ENCODE measurements around the gene S1PR2.

The S1PR2 gene, protein sequence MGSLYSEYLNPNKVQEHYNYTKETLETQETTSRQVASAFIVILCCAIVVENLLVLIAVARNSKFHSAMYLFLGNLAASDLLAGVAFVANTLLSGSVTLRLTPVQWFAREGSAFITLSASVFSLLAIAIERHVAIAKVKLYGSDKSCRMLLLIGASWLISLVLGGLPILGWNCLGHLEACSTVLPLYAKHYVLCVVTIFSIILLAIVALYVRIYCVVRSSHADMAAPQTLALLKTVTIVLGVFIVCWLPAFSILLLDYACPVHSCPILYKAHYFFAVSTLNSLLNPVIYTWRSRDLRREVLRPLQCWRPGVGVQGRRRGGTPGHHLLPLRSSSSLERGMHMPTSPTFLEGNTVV

DNA sequence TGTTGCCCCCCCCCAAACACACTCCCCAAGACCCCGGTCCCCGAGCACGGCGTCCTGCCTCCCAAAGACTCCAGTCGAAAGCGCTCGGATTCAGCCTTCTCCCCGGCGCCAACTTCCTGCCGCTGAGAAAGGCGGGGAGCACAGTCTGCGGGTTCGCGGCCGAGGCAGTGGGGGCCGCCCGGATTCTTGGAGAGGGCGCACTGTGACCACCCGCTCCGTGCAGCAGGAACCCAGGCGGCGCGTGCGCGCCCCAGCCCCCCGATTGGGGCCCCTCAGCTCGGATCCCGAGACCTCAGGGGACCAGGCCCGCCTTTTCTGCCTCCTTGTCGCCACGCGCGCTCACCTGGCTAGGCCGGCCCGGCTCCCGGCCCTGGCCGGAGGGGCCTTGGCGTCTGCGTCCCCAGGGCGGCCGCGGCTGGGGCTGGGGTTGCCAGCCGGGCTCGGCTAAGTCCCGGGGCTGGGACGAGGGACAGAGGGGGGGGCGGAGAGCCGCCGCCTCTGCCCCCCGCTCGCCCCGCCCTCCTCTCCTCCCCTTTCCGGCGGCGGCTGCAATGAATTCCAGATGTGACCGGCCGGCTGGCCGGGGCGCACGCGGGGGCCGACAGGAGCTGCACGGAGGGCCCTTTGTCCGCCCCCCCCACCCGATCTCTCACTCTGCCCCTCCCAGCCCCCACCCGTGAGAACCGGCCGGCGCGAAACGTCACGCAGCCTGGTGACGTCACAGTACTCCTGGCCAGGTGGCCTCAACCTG is at the start of gene S1PR2:
Gene S1PR2 (minus strand): TSS at position 471 of the 751 bp plus-strand sequence. CDS start 6,426 bp downstream, outside the sequence.
- peak; percentile 48 for DNase-seq (ENCODE audit: low read depth)

DNA sequence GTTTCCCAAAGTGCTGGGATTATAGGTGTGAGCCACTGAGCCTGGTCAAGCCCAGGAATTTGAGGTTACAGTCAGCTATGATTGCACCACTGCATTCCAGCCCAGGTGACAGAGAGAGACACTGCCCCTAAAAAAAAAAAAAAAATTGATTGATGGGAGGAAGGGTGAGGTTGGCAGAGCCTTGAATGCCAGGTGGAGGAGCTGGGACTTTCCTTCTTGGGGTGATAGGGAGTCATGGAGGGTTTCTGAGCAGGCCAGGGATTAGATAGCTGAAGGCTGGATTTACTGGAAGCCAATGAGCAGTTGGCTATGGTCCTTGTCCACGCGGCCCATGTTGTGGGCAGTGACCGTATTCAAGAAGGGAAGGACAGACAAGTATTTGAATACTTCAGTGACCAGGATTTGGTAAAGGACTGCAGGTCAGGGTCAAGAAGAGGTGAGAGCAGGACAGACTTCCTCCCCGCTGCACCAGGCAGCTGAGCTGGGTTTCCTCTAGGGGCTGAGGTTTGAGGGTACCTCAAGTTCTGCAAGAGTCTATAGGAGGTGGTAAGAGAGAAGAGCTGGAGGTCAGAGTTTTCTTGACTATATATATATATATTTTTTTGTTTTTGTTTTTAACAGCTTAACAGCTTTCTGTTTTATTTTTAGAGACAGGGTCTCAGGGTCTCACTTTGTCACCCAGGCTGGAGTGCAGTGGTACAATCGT is 48.8 kb upstream of the S1PR2 start:
- no peak for DNase-seq (ENCODE audit: low read depth)

DNA sequence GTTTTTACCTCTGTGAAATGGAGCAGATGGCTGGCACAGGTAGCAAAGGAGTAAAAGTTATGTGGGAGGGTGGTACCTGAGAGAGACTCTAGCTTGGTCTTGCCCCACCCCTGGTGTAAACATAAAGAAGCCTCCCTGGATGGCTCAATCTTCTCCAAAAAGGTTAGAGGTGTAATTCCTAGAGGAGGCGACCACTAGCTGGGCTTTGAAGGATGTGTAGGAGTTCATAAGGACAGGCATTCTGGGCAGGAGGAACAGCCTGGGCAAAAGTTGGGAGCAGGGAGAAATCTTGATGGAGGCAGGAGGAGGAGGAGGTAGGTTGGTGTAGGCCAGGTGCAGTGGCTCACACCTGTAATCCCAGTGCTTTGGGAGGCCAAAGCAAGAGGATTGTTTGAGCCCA is 47.8 kb upstream of the S1PR2 start:
- no peak for DNase-seq (ENCODE audit: low read depth)

DNA sequence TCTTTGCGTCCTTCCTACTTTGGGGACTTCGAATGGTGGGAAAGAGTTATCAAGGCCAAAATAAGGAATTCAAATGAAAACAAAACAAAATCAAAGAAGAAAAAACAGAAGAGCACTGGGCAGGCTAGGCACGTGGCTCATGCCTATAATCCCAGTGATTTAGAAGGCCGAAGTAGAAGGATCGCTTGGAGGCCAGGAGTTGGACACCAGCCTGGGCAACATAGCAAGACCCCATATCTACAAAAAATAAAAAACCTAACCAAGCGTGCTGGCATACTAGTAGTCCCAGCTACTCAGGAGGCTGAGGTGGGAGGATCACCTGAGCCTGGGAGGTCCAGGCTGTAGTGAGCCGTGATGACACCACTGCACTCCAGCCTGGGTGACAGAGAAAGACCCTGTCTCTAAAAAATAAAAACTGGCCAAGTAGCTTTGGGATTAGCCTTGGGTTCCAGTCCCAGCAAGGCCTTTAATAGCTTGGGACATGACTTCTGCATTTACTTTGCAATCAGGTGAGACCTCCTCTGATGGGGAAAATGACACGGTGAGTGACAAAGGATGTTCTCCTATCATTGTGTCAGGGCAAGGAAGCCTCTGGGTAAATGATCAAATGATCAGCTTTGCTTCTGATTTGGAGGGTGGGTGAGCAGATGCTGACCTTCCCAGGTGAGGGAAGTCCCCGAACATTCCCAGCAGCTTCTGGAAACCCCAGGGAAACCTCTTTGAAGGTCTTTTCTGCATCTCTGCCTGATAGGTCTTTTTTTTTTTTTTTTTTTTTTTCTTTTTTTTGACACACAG is 46.9 kb upstream of the S1PR2 start:
- no peak for DNase-seq (ENCODE audit: low read depth)

DNA sequence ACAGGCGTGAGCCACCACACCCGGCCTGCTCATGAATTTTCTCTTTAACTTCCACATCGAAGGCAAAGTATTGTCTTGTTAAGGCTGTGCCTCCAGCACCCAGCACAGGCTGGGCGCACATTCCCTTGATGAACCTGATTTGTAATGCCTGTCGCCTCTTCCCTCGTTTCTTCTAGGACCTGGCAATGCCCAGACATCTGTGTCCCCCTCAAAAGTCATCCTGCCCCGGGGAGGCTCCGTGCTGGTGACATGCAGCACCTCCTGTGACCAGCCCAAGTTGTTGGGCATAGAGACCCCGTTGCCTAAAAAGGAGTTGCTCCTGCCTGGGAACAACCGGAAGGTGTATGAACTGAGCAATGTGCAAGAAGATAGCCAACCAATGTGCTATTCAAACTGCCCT is 43.5 kb upstream of the S1PR2 start:
- DNase-seq (ENCODE audit: low read depth), result no peak

DNA sequence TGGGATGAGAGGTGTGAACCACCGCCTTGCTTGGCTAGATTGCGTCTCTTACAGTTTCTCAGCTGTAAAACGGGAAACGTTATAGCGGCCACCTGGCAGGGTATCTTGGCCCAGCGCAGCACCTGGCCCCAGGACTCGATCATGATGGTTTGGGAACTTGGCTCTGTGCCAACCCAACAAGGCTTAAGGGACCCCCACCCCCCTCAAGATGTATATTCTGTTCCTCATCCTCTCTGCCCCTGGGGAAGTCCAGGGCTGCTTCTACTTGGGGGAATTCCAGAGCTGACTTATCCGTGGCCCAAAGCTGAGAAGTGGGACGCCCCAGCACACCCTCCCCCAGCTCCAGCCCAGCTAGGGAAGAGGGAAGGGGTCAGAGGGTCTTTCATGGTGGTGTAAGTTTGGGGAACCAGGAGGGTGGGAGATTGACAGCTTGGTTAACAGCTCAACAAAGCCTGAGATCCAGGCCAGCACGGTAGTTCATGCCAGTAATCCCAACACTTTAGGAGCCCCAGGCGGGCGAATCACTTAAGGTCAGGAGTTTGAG is 40.5 kb upstream of the S1PR2 start:
- DNase-seq (ENCODE audit: low read depth), result peak; percentile 78

DNA sequence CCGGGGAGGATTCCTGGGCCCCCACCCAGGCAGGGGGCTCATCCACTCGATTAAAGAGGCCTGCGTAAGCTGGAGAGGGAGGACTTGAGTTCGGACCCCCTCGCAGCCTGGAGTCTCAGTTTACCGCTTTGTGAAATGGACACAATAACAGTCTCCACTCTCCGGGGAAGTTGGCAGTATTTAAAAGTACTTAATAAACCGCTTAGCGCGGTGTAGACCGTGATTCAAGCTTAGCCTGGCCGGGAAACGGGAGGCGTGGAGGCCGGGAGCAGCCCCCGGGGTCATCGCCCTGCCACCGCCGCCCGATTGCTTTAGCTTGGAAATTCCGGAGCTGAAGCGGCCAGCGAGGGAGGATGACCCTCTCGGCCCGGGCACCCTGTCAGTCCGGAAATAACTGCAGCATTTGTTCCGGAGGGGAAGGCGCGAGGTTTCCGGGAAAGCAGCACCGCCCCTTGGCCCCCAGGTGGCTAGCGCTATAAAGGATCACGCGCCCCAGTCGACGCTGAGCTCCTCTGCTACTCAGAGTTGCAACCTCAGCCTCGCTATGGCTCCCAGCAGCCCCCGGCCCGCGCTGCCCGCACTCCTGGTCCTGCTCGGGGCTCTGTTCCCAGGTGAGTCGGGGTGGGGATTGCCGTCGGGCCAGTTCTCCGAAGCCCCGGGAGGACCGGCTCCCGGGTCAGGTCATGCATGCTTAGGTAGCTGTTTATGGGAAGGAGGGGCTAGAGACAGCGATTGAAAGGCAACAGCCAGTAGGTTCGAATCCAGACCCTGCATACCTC is 39.7 kb upstream of the S1PR2 start, which contains the start of gene ICAM1:
Gene ICAM1 (plus strand): TSS at position 505 of the 779 bp plus-strand sequence. CDS start 40 bp downstream, at position 545.
- peak; percentile 92 for DNase-seq (ENCODE audit: low read depth)

DNA sequence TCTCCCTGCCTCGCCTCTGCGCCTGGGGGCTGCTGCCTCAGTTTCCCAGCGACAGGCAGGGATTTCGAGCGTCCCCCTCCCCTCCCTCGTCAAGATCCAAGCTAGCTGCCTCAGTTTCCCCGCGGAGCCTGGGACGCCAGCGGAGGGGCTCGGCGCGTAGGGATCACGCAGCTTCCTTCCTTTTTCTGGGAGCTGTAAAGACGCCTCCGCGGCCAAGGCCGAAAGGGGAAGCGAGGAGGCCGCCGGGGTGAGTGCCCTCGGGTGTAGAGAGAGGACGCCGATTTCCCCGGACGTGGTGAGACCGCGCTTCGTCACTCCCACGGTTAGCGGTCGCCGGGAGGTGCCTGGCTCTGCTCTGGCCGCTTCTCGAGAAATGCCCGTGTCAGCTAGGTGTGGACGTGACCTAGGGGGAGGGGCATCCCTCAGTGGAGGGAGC is 39.1 kb upstream of the S1PR2 start:
- DNase-seq (ENCODE audit: low read depth), result peak; percentile 54

DNA sequence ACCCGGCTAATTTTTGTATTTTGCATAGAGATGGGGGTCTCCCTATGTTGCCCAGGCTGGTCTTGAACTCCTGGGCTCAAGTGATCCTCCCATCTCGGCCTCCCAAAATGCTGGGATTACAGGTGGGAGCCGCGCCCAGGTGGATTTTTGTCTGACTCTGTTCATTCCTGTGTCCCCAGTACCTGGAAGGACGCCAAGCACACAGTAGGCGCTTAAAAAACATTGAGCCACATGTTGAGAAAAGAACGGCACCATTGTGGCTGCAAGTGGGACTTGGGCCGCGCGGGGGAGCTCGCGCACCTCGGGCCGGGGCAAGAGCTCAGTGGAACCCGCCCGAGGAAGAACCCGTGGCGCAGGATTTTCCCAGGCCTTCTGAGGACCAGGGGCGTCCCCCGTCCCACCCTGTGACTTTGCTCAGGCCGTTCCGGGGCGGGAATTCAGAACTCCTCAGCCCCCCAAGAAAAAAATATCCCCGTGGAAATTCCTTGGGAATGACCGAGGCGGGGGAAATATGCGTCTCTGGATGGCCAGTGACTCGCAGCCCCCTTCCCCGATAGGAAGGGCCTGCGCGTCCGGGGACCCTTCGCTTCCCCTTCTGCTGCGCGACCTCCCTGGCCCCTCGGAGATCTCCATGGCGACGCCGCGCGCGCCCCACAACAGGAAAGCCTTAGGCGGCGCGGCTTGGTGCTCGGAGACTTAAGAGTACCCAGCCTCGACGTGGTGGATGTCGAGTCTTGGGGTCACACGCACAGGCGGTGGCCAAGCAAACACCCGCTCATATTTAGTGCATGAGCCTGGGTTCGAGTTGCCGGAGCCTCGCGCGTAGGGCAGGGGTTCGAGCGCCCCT is 38.4 kb upstream of the S1PR2 start:
- DNase-seq (ENCODE audit: low read depth), result peak; percentile 82

DNA sequence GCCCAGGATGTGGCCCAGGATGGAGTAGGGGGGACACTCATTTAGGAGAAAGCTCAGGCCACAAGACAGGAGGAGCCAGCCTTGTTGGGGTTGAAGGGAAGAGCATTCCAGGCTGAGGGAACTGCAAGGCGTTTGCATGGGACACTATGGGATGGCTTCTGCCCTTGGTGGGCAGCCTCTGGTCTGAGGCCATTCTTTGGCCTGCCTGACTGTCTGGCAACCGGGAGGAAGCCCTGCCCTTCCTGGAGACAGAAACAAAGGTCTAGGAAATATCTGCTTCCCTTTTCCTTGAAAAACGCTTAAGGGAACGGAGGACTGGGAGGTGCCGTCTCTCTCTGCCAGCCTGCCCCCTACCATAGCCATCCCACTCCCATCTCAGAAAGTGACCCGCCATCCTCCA is 36.9 kb upstream of the S1PR2 start:
- DNase-seq (ENCODE audit: low read depth), result no peak

DNA sequence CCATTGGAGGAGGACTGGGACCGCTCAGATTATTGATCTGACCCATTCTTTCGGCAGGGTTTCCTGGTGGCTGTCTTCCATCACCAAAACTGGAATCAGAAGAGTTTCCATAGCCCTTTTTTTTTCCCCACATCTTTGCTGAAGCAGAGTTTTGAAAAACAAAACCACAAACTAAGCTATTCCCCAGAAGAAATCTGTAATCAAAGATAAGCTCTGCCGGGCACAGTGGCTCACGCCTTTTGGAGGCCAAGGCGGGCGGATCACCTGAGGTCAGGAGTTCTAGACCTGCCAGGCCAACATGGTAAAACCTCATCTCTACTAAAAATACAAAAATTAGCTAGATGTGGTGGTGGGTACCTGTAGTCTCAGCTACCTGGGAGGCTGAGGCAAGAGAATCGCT is 35.6 kb upstream of the S1PR2 start:
- DNase-seq (ENCODE audit: low read depth), result no peak

DNA sequence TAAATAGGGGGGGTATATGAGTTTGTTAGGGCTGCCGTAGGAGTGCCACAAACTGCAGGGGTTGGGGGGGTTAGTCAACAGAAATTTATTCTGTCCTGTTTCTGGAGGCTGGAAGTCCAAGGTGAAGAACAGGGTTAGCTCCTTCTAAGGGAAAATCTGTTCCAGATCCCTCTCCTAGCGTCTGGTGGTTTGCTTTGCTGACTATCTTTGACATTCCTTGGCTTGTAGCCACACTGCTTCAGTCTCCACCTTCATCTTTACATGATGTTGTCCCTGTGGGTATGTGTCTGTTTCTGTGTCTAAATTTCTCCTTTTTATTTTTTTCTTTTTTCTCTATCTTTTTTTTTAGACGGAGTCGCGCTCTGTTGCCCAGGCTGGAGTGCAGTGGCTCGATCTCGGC is 31.6 kb upstream of the S1PR2 start:
- DNase-seq (ENCODE audit: low read depth), result peak; percentile 63

DNA sequence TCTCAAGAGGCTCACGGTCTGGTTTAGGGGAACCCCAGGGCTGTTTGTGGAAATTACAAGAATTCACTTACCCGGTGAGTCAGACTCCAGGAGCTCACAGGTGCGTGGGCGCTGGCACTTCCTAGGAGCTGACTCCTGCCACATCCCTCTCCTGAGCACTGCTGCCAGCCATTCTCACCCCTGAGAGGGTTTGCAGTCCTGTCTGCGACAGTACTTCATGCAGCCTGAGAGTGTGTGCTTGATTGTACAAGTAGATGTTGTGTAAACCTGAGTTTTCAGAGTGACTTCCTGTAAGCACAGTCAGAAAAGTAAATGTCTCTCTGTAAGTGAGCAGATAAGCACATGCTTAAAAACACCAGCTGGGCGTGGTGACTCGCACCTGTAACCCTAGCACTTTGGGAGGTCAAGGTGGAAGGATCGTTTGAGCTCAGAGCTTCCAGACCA is 29.0 kb upstream of the S1PR2 start:
- DNase-seq (ENCODE audit: low read depth), result no peak

DNA sequence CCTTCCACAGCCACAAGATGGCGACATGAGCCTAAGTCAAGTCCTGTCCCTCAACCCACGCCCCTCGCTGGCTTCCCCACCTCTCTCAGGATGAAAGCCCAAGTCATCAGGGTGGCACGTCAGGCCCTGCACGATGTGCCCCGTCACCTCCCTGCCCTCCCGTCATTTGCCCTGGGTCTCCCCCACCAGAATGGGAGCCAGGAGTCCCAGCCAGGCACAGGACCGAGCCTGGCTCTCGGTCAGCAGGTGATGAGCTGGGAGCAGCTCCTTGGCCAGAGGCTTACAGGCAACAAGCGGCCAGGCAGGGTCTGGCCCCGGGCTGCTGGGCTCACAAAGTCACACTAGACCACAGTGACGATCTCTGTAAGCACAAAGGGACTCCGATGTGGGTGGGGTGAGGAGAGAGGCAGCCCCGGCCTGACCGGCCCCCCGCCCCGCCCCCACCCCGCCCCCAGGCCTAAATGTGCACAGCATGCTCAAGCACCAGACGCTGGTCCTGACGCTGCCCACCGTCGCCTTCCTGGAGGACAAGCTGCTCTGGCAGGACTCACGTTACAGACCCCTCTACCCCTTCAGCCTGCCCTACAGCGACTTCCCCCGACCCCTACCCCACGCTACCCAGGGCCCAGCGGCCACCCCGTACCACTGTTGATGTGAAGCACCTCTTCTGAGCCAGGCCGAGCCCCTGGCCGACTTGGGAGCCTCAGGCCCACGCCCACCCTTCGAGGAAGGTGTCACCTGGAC is 28.2 kb upstream of the S1PR2 start:
- DNase-seq (ENCODE audit: low read depth), result peak; percentile 76

DNA sequence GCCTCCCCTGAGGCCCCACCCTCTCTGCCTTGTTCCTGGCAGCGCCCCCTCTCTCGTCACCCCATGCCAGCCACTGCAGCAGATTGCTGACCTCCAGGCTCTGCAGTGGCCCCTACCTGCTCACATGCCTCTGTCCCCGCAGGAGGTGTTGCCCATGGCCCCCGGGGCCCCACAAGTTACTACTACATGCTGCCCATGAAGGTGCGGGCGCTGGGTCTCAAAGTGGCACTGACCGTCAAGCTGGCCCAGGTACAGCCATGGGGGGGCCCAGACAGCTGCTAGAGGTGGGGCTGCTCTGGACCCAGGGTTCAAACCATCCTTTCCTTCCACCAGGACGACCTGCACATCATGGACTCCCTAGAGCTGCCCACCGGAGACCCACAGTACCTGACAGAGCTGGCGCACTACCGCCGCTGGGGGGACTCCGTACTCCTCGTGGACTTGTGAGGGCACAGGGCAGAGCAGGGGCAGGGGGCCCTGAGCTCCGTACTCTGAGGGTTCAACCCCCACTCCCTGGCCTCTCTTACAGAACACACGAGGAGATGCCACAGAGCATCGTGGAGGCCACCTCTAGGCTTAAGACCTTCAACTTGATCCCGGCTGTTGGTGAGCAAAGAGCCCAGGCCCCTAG is 27.1 kb upstream of the S1PR2 start:
- no peak for DNase-seq (ENCODE audit: low read depth)

DNA sequence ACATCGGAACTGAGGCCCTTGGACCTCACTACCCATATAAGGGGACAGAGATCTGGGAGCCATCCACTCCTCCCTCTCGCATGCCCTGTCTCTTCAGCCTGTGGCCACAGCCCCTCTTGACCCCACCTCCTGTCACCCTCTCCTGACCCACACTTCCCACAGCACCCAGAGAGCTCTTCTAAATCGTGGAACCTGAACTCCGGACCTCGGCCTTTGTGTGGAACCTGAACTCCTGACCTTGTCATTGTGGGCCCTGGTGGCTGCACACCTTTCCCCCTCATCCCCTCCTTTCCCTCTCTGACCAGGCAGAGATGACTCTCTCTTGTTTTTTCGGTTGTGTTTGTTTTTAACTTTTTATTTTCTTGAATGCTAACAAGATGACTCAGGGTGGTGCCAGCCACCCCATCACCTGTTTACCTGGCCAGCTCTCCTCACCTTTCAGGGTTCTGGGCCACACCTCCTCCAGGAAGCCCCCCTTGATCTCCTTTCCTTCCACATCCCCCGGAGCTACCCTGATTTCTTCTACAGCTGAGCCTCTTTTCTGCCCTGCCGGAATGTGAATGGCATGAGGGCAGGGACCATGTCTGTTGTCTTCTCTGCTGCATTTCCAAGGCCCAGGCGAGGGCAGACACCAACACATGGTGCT is 26.0 kb upstream of the S1PR2 start:
- DNase-seq (ENCODE audit: low read depth), result no peak

DNA sequence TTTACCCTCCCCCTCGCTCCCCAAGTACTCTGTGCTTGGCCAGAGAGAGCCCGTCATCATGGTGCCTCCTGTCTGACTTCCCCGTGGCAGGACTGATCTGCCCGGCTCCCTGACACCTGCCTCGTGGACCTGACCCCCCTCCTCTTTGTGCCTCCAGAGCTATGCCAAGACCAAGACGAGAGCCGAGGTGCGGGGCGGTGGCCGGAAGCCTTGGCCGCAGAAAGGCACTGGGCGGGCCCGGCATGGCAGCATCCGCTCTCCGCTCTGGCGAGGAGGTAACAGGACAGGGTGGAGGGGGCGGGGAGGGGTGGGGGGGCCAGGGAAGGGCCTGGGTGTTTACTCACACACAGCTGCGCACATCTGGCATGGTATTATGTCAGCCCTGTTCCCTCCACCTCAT is 25.4 kb upstream of the S1PR2 start:
- no peak for DNase-seq (ENCODE audit: low read depth)

DNA sequence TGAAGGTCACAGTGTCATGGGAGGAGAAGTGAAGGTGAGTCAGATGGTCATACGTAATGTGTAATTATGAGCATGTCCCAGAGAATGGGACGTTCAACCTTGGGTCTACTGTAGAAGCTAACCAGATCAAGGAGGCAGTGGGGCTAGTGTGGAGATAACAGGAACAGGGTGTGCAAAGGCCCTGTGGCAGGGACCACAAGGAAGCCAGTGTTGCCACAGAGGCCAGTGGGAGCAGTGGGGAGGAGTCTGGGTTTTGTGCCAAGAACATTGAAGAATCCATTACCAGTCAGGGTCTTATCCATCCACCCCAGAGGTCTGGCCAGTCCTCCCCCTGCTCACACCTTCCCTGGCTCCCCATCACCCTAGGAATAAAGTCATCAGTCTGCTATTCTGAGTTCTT is 24.2 kb upstream of the S1PR2 start:
- no peak for DNase-seq (ENCODE audit: low read depth)
